NB4 (cell line): ENCODE data around the gene NUDCD3.

ENCODE experiments used
- DNase-seq: peaks from one replicate; pipeline ENCODE4 v3.0.0; 2010; ENCODE audit warnings: low read depth
- H3K4me3 ChIP-seq: one replicate; pipeline ENCODE4 v1.5.1; 2011; ENCODE audit warnings: mild to moderate bottlenecking, low read depth, low read length, moderate library complexity
- MYC ChIP-seq: IDR thresholded peaks from 2 replicates; pipeline ENCODE4 v1.6.1; 2011; ENCODE audit warnings: low read depth, low read length
- POLR2A ChIP-seq: IDR thresholded peaks from 2 replicates; pipeline ENCODE4 v1.6.1; 2011; ENCODE audit warnings: mild to moderate bottlenecking; ENCODE audit not compliant: insufficient read length; ENCODE audit errors: extremely low read depth
- TF ChIP-seq, protein P1 (sequence below): IDR thresholded peaks from 2 replicates; pipeline ENCODE4 v1.6.1; 2011; ENCODE audit warnings: low read depth, low read length
- TF ChIP-seq, protein P2 (sequence below): IDR thresholded peaks from one replicate; pipeline ENCODE4 v1.5.1; 2012; ENCODE audit warnings: low read depth, low read length

Gene NUDCD3

DNA sequence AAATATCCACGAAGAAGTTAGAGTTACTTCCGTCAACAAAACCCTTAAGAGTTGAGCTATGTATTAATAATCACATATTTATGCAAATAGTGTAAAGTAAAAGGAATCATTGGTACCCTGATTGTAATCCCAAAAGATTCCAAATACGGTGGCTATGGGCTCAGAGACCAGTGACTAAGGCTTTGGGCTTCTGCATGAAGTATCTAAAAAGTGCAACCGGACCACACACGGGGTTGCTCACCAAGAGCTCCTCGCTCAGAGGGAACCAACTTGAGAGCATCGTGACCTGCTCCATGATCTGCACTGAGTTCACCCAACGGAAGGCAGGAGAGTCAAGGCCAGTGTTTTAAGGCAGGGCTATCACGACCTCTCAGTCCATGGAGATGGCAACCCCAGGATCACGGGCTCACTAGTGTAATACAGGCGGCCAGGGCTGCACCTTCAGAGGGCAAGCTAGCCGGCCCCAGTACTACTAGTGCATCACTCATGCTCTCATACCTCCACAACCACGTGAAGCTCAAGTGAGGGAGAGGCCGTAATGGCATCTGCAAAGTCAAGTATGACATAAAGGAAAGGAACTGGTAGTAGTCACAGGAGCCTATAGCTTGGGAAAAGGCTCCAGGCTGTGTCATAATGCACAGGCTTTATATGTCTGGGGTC lies 87.9 kb downstream of the NUDCD3 start:
- no peak for DNase-seq
- TF ChIP-seq, protein P1, sequence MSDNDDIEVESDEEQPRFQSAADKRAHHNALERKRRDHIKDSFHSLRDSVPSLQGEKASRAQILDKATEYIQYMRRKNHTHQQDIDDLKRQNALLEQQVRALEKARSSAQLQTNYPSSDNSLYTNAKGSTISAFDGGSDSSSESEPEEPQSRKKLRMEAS, result no peak
- TF ChIP-seq, protein P2, sequence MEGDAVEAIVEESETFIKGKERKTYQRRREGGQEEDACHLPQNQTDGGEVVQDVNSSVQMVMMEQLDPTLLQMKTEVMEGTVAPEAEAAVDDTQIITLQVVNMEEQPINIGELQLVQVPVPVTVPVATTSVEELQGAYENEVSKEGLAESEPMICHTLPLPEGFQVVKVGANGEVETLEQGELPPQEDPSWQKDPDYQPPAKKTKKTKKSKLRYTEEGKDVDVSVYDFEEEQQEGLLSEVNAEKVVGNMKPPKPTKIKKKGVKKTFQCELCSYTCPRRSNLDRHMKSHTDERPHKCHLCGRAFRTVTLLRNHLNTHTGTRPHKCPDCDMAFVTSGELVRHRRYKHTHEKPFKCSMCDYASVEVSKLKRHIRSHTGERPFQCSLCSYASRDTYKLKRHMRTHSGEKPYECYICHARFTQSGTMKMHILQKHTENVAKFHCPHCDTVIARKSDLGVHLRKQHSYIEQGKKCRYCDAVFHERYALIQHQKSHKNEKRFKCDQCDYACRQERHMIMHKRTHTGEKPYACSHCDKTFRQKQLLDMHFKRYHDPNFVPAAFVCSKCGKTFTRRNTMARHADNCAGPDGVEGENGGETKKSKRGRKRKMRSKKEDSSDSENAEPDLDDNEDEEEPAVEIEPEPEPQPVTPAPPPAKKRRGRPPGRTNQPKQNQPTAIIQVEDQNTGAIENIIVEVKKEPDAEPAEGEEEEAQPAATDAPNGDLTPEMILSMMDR, result no peak
- TF ChIP-seq POLR2A (no peak), MYC (no peak)
- no peak overlapping the region for H3K4me3 ChIP-seq

DNA sequence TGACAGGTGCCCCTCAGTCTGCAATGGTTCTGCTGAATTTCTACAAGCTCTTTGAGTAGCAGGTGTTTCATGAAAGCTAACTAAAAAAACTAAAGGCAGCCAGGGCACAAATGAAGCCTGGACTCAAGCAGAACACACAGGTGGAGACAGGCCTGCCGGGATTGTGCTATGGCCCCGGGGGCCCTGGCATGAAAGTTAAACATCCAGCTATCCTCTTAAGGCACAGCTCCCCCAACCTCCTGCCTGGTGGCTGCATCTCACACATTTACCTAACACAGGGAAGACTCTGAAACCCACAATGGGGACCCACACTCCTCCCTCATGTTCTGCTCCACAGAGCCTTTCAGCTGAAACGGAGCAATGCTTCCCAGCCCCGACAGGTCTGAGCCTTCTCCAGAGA lies 88.8 kb downstream of the NUDCD3 start:
- no peak overlapping the region for H3K4me3 ChIP-seq
- no peak for TF ChIP-seq MYC
- TF ChIP-seq, protein P2, result no peak
- no peak for TF ChIP-seq POLR2A
- TF ChIP-seq, protein P1, result no peak
- no peak for DNase-seq

DNA sequence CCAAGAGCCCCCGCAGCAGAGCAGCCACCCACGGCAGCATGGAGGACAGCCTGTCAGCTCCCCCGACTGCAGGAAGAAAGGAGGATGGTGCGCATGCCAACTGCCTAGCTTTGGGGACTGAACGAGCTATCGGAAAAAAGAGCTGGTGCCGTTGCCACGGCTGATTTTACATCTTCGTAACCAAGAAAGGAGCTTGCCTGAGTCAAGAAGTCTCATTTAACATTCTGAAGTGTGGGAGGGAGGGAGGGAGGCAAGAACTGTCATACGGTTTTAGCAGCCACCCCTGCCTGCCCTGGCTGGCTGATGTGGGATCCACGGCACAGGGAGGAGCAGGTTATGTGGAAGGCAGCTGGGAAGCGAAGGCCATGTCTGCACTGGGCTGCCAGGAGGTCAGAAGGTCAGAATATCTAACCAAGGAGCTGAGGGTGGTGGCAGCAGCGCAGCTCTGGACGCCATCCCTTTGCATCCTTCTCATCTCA lies 90.4 kb downstream of the NUDCD3 start:
- TF ChIP-seq, protein P2, result no peak
- TF ChIP-seq, protein P1, result no peak
- TF ChIP-seq MYC, result no peak
- DNase-seq, result no peak
- no peak overlapping the region for H3K4me3 ChIP-seq

DNA sequence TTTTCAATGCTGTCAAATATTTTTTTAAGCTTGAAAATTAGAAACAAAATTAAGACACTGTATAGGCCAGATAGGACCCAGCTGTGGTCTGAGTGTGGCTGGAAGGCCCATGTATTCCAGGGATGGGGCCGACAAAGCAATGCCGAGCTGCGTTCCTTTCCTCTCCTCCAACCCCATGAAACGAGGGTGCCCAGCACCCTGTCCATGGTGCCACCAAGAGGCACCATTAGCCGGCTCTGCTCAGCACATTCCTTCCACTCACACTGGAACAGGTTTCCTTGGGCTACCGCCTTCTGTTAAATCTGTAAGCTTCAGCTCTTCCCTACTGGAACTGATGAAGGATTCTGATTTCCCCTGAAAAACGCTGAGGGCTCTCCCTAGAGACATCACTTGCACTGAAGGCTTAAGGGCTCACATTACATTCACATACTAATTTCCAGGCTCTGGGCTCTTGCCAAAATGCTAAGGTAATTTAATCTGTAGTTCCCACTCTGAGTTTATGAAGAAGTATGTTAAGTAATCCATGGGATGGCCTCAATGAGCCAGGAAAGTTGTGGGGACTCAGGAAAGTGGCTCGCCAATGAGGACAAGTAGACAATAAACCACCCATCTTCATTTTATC lies 91.4 kb downstream of the NUDCD3 start:
- no peak for TF ChIP-seq MYC
- TF ChIP-seq, protein P1, result no peak
- TF ChIP-seq, protein P2, result no peak
- TF ChIP-seq POLR2A, result no peak
- no peak overlapping the region for H3K4me3 ChIP-seq
- DNase-seq, result no peak

DNA sequence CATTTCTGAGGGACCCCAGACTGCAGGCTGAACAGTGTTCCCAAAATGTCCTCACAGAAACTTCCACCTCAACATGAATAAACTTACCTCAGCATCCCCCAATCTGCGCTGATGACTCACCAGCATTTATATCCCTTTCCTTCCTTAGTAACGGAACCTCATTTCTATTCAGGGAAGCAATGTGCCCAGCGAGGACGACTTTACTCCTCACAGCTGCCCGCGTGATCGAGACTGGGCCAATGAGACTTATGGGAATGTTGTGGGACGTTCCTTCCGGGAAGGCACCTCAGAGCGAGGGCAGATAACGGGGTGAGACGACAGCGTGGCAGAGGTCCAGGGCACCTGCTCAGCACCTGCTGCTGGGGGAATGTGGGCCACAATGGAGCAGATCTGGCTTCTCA lies 91.9 kb downstream of the NUDCD3 start:
- no peak for DNase-seq
- TF ChIP-seq POLR2A (no peak), MYC (no peak)
- TF ChIP-seq, protein P1, result no peak
- TF ChIP-seq, protein P2, result no peak
- H3K4me3 ChIP-seq, result no peak overlapping the region
